Stomach (tissue), 4 donors: ENCODE data around the gene SEZ6L.

Source experiments
- CTCF ChIP-seq, 7 experiments: fragments of 450-650 bp in 4 of 7; fragments of 200-600 bp in 3 of 7; sonication (generic) in 3 of 7; IDR thresholded peaks; one replicate each; pipeline ENCODE4 v1.5.1; 2016 to 2019; ENCODE audit warnings: antibody characterized with exemption in 7 of 7, control low read depth in 2 of 7, mild to moderate bottlenecking in 1 of 7
- EP300 ChIP-seq: sonication (generic); formaldehyde crosslinking; IDR thresholded peaks from one replicate; pipeline ENCODE4 v1.6.1; 2017; ENCODE audit warnings: antibody characterized with exemption
- POLR2A ChIP-seq, 4 donors: fragments of 450-650 bp; IDR thresholded peaks; one replicate each; pipeline ENCODE4 v1.6.1; 2016; ENCODE audit warnings: antibody characterized with exemption in 4 of 4, control low read depth in 2 of 4, mild to moderate bottlenecking in 1 of 4, moderate library complexity in 1 of 4
- POLR2AphosphoS5 ChIP-seq, 3 donors: sonication (generic); formaldehyde crosslinking; IDR thresholded peaks; one replicate each; pipeline ENCODE4 v1.6.1; 2016; ENCODE audit warnings: antibody characterized with exemption in 3 of 3

- TF ChIP-seq CTCF (IDR thresholded peaks at IDR 0.05): no peak
- no peak for TF ChIP-seq POLR2A (IDR thresholded peaks at IDR 0.05)
- TF ChIP-seq POLR2AphosphoS5 (IDR thresholded peaks at IDR 0.05): no peak
- no peak for TF ChIP-seq EP300
These were observed 67.7 kb downstream of the SEZ6L start for GRCh38 chr22:26236991-26237390.
